ENCODE measurements around the gene VPS13C.

Gene VPS13C

GRCh38 chr15:62060113-62060895 lies at the start of gene VPS13C:
Gene VPS13C, minus strand, starts transcription at chr15:62060447. Its CDS starts 73 bp downstream, at chr15:62060374.
- DNase-seq (ENCODE audit: low read depth): peak; percentile 44

GRCh38 chr15:62109437-62109836 lies 49.2 kb upstream of the VPS13C start:
- DNase-seq (ENCODE audit: low read depth): no peak

- no peak for DNase-seq (ENCODE audit: low read depth)
Measured at GRCh38 chr15:62108411-62108810, 48.2 kb upstream of the VPS13C start.

- DNase-seq (ENCODE audit: low read depth): no peak
Measured at GRCh38 chr15:62107571-62108121, 47.4 kb upstream of the VPS13C start.

GRCh38 chr15:62106096-62106495 lies 45.8 kb upstream of the VPS13C start:
- no peak for DNase-seq (ENCODE audit: low read depth)

GRCh38 chr15:62105266-62105665 lies 45.0 kb upstream of the VPS13C start:
- DNase-seq (ENCODE audit: low read depth): no peak

GRCh38 chr15:62104846-62105245 lies 44.6 kb upstream of the VPS13C start:
- no peak for DNase-seq (ENCODE audit: low read depth)

- DNase-seq (ENCODE audit: low read depth): no peak
Measured at GRCh38 chr15:62104401-62104800, 44.2 kb upstream of the VPS13C start.

- no peak for DNase-seq (ENCODE audit: low read depth)
Measured at GRCh38 chr15:62103431-62103830, 43.2 kb upstream of the VPS13C start.

- peak; percentile 73 for DNase-seq (ENCODE audit: low read depth)
Measured at GRCh38 chr15:62099094-62099601, 38.9 kb upstream of the VPS13C start.

GRCh38 chr15:62094388-62094787 lies 34.1 kb upstream of the VPS13C start:
- DNase-seq (ENCODE audit: low read depth): no peak

GRCh38 chr15:62093809-62094208 lies 33.6 kb upstream of the VPS13C start:
- no peak for DNase-seq (ENCODE audit: low read depth)

GRCh38 chr15:62090988-62091387 lies 30.7 kb upstream of the VPS13C start:
- no peak for DNase-seq (ENCODE audit: low read depth)

- no peak for DNase-seq (ENCODE audit: low read depth)
Measured at GRCh38 chr15:62089616-62090015, 29.4 kb upstream of the VPS13C start.

- no peak for DNase-seq (ENCODE audit: low read depth)
Measured at GRCh38 chr15:62088353-62088693, 28.1 kb upstream of the VPS13C start.

- DNase-seq (ENCODE audit: low read depth): no peak
Measured at GRCh38 chr15:62087671-62088352, 27.6 kb upstream of the VPS13C start.

- no peak for DNase-seq (ENCODE audit: low read depth)
Measured at GRCh38 chr15:62085740-62086139, 25.5 kb upstream of the VPS13C start.

- DNase-seq (ENCODE audit: low read depth): no peak
Measured at GRCh38 chr15:62083194-62084154, 23.2 kb upstream of the VPS13C start.

- no peak for DNase-seq (ENCODE audit: low read depth)
Measured at GRCh38 chr15:62079594-62079993, 19.3 kb upstream of the VPS13C start.

- no peak for DNase-seq (ENCODE audit: low read depth)
Measured at GRCh38 chr15:62075595-62076277, 15.5 kb upstream of the VPS13C start.

- no peak for DNase-seq (ENCODE audit: low read depth)
Measured at GRCh38 chr15:62071711-62072308, 11.6 kb upstream of the VPS13C start.

Measured in GM04503 (cell line).